Caco-2 (cell line): Measurements from ENCODE around the gene ASB10. TPM values are rescaled to one million over a fixed set of nuclear protein-coding genes. Genes with fewer than 3 reads are reported as not detected.

ENCODE experiments used
- BruUV-seq: library from RNA; stranded (reverse); fragments of 400-500 nt; replicated peaks from 2 replicates; lab custom pipeline; 2021; lab: Mats Ljungman, UMichigan
- CTCF ChIA-PET: fragments of 300-600 bp; sonication (Branson Sonifier 250); formaldehyde crosslinking; loops from one replicate; lab custom pipeline; 2022; ENCODE audit warnings: antibody characterized with exemption; lab: Charles Lee
- POLR2A ChIA-PET: fragments of 300-600 bp; sonication (Branson Sonifier 250); formaldehyde crosslinking; loops from one replicate; lab custom pipeline; 2022; ENCODE audit warnings: antibody characterized with exemption; lab: Charles Lee
- DNase-seq, 2 experiments: peaks; one replicate each; pipeline versions ENCODE4 v3.0.0 to v3.0.0-alpha.2; 2020 to 2022
- H3K27me3 ChIP-seq: replicated peaks from 2 replicates; pipeline ENCODE4 v1.6.0; 2011; ENCODE audit warnings: low read length; ENCODE audit not compliant: control insufficient read depth, insufficient read depth
- H3K36me3 ChIP-seq: 2 replicates; pipeline ENCODE4 v1.5.1; 2011; ENCODE audit warnings: low read length; ENCODE audit not compliant: control insufficient read depth, insufficient read depth
- H3K4me1 ChIP-seq: fragments of 250-450 bp; sonication (Bioruptor Pico); 2 replicates; pipeline ENCODE4 v1.5.1; 2020; ENCODE audit warnings: mild to moderate bottlenecking
- H3K4me3 ChIP-seq: 2 replicates; pipeline ENCODE4 v1.5.1; 2011; ENCODE audit warnings: low read depth, mild to moderate bottlenecking, control low read depth, low read length
- H3K9me3 ChIP-seq: fragments of 250-450 bp; sonication (Bioruptor Pico); 2 replicates; pipeline ENCODE4 v1.5.1; 2020; ENCODE audit warnings: mild to moderate bottlenecking, moderate library complexity
- H3K27ac Mint-ChIP-seq: one replicate; pipeline ENCODE4 v1.8.0; 2022; ENCODE audit warnings: mixed read lengths; ENCODE audit not compliant: unreplicated experiment
- H3K27me3 Mint-ChIP-seq: one replicate; pipeline ENCODE4 v1.8.0; 2022; ENCODE audit warnings: mixed read lengths; ENCODE audit not compliant: insufficient read depth, unreplicated experiment
- H3K36me3 Mint-ChIP-seq: one replicate; pipeline ENCODE4 v1.8.0; 2022; ENCODE audit warnings: mild to moderate bottlenecking, mixed read lengths; ENCODE audit not compliant: insufficient read depth, unreplicated experiment
- H3K4me1 Mint-ChIP-seq: one replicate; pipeline ENCODE4 v1.8.0; 2022; ENCODE audit warnings: low read depth, mixed read lengths; ENCODE audit not compliant: unreplicated experiment
- H3K4me3 Mint-ChIP-seq: one replicate; pipeline ENCODE4 v1.8.0; 2022; ENCODE audit warnings: mild to moderate bottlenecking, moderate library complexity, mixed read lengths; ENCODE audit not compliant: unreplicated experiment
- H3K9me3 Mint-ChIP-seq: one replicate; pipeline ENCODE4 v1.8.0; 2022; ENCODE audit warnings: mixed read lengths; ENCODE audit not compliant: unreplicated experiment
- CTCF ChIP-seq, 2 experiments: fragments of 200-600 bp in 1 of 2; IDR thresholded peaks; 1 replicate in 1 of 2; 2 replicates in 1 of 2; pipeline versions ENCODE4 v1.5.1 to v1.8.0; 2011 to 2022; ENCODE audit warnings: antibody characterized with exemption in 1 of 2, control low read depth in 1 of 2, inconsistent platforms in 1 of 2, low read depth in 1 of 2, low read length in 1 of 2, mild to moderate bottlenecking in 1 of 2, moderate library complexity in 1 of 2; ENCODE audit not compliant: insufficient read depth in 1 of 2, severe bottlenecking in 1 of 2, unreplicated experiment in 1 of 2
- intact Hi-C: fragments of 100-400 bp; cut with micrococcal nuclease; formaldehyde crosslinking; loops from one replicate; pipeline ENCODE4 v1.10.0; 2022; ENCODE audit not compliant: unreplicated experiment
- total RNA-seq: library from RNA; stranded (reverse); gene quantifications from 2 replicates; pipeline ENCODE4 v1.2.3, GENCODE V29; 2022

ASB10 gene
- total RNA-seq, 1 experiment from 2014 or later, result not detected

DNA sequence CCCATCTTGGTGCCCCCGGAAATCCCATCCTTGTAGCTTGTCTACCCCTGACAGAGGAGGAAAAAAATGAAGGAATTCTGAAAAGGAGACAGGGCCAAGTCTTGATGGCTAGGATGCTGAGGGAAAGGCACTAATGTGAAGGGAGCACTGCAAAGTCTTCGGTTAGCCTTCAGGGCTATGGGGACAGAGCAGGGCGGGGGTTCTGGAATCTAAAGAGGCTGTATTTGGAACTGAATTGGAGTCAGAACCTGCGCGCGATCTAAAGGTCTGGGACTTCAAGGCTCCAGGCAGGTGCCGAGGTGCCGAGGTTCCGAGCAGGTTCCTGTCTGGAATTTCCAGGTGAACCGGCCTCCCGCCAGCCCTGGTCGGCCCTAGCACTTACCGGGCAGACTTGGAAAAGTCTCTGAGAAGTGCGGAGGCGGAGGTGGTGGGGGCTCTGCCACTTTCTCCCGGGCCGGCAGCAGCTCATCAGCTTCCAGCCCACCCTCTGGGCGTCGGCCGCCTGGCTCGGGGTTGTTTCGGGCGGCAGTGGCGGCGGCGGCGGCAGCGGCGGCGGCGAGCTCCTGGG is 20.3 kb downstream of the ASB10 start:
- no peaks in the 10 kb centered on the region for H3K9me3 ChIP-seq
- H3K36me3 ChIP-seq, result no peaks in the 10 kb centered on the region
- no TSS peak for BruUV-seq
- intact Hi-C loops, result no loop called here
- TF ChIP-seq CTCF (IDR thresholded peaks at IDR 0.05; ENCODE audit: insufficient read depth in 1 of 2, low read depth in 1 of 2, low read length in 1 of 2, severe bottlenecking in 1 of 2, unreplicated experiment in 1 of 2), result no peak
- Mint-ChIP-seq H3K36me3 (no peaks in the 10 kb centered on the region), H3K4me3 (peak overlapping the region; percentile 60), H3K27ac (no peak overlapping the region), H3K27me3 (peaks cover 21% of the 10 kb centered on the region), H3K9me3 (no peaks in the 10 kb centered on the region), H3K4me1 (peaks cover 5% of the 10 kb centered on the region)
- no peak for DNase-seq
- CTCF ChIA-PET, result interaction anchor here (1.3 to 2.2 kb wide), 2 partner anchors 28 to 43 kb away, joined by 3 to 5 read pairs; no protein-coding TSS in a partner anchor
- peaks cover 15% of the 10 kb centered on the region for H3K27me3 ChIP-seq
- POLR2A ChIA-PET, result no interaction called here
- H3K4me3 ChIP-seq, result peak overlapping the region; percentile 40
- 0 out of 2 replicates have a peak, but pooled peaks cover 4% of the 10 kb centered on the region for H3K4me1 ChIP-seq

- Mint-ChIP-seq H3K4me3 (no peak overlapping the region), H3K27me3 (peaks cover 3% of the 10 kb centered on the region), H3K36me3 (no peaks in the 10 kb centered on the region), H3K4me1 (no peaks in the 10 kb centered on the region), H3K27ac (no peak overlapping the region), H3K9me3 (no peaks in the 10 kb centered on the region)
- no peaks in the 10 kb centered on the region for H3K36me3 ChIP-seq
- H3K4me1 ChIP-seq, result 0 out of 2 replicates have a peak, but pooled peaks cover under 1% of the 10 kb centered on the region
- no peak for TF ChIP-seq CTCF (IDR thresholded peaks at IDR 0.05; ENCODE audit: insufficient read depth in 1 of 2, low read depth in 1 of 2, low read length in 1 of 2, severe bottlenecking in 1 of 2, unreplicated experiment in 1 of 2)
- peaks cover 11% of the 10 kb centered on the region for H3K27me3 ChIP-seq
- intact Hi-C loops, result no loop called here
- no TSS peak for BruUV-seq
- ChIA-PET POLR2A (no interaction called here), CTCF (no interaction called here)
- no peak overlapping the region for H3K4me3 ChIP-seq
- H3K9me3 ChIP-seq, result no peaks in the 10 kb centered on the region
- no peak for DNase-seq
Observed at GRCh38 chr7:151161757-151162156, 25.3 kb downstream of the ASB10 start.

DNA sequence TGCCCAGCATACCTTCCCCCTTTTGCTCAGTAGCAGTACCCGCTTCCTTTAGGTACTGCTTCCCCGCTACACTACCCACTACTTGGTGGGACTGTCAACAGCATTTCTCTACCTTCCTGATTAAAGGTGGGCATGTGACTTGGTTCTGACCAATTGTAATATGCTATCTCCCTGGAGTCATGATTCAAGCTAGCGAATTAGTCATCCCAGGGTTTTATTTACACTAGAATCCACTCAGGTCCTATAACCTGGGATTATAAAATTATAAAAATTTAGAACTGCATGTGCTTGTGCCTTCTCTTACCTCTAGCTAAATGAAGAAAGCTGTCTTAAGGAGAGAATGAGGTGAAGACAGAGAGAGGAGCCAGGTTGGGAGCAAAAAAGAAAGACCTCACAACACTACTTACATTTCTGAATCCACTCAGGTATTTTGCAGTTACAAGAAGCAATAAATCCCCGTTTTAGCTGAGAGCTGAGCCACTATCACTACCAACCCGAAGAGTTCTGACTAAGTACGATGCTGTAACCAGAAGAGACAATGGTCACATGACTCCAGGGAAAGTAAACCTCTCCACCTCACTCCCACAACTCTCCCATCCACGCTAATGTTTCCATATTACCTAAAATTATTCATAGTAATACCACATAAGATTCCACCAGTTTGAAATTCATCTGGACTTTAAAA is 29.3 kb downstream of the ASB10 start:
- Mint-ChIP-seq H3K9me3 (no peaks in the 10 kb centered on the region), H3K27me3 (peaks cover 4% of the 10 kb centered on the region), H3K4me1 (no peaks in the 10 kb centered on the region), H3K27ac (no peak overlapping the region), H3K36me3 (no peaks in the 10 kb centered on the region), H3K4me3 (no peak overlapping the region)
- no TSS peak for BruUV-seq
- no peak for DNase-seq
- H3K9me3 ChIP-seq, result no peaks in the 10 kb centered on the region
- no peaks in the 10 kb centered on the region for H3K4me1 ChIP-seq
- no peak overlapping the region for H3K4me3 ChIP-seq
- ChIA-PET POLR2A (no interaction called here), CTCF (interaction anchor here (0.5 kb wide), 1 partner anchor 709 kb away, joined by 3 read pairs; no protein-coding TSS in a partner anchor)
- intact Hi-C loops, result no loop called here
- no peak for TF ChIP-seq CTCF (IDR thresholded peaks at IDR 0.05; ENCODE audit: insufficient read depth in 1 of 2, low read depth in 1 of 2, low read length in 1 of 2, severe bottlenecking in 1 of 2, unreplicated experiment in 1 of 2)
- H3K27me3 ChIP-seq, result peaks cover 1% of the 10 kb centered on the region; the same call in 1 of the 2 replicates
- no peaks in the 10 kb centered on the region for H3K36me3 ChIP-seq
